K562 (cell line): ENCODE measurements around the gene CPNE1. TPM values are rescaled to one million over a fixed set of nuclear protein-coding genes. Genes with fewer than 3 reads are reported as not detected.

Experiments
- ATAC-seq: fragments of 200-7000 bp; cut with Tn5 transposase; 3 replicates; pipeline ENCODE4 v1.9.1; 2020; ENCODE audit warnings: moderate library complexity
- BruUV-seq: library from RNA; stranded (reverse); fragments of 400-500 nt; replicated peaks from 2 replicates; lab custom pipeline; 2021; lab: Mats Ljungman, UMichigan
- CTCF ChIA-PET: fragments of 300-600 bp; formaldehyde crosslinking; extraction: SDS; loops from one replicate; lab custom pipeline; 2021; ENCODE audit warnings: low intra/inter-chr PET ratio; lab: Yijun Ruan, JAX
- POLR2A ChIA-PET: fragments of 300-600, 350-650 bp; sonication (Branson Sonifier 250); formaldehyde crosslinking; extraction: SDS; loops from one replicate; lab custom pipeline; 2021; ENCODE audit warnings: antibody characterized with exemption, inconsistent platforms; lab: Yijun Ruan, JAX
- DNase-seq, 4 experiments: peaks; one replicate each; pipeline versions ENCODE4 v3.0.0 to v3.0.0-alpha.2; 2011 to 2018; ENCODE audit warnings: low spot score in 3 of 4, mixed read lengths in 3 of 4; ENCODE audit errors: extremely low read depth in 1 of 4
- FAIRE-seq: peaks from 2 replicates; lab custom pipeline; 2011; peaks lifted over from hg19 to GRCh38; lab: Jason Lieb, UNC
- H2AFZ ChIP-seq: 2 replicates; pipeline ENCODE4 v1.6.0; 2011; ENCODE audit warnings: low read depth, low read length, control low read depth, inconsistent platforms
- H3K27ac ChIP-seq: fragments of 200-600 bp; 3 replicates; pipeline ENCODE4 v1.8.0; 2011; ENCODE audit warnings: low read depth, mild to moderate bottlenecking, control low read depth, inconsistent platforms, low read length, moderate library complexity, mixed read lengths; ENCODE audit errors: extremely low read depth
- H3K27me3 ChIP-seq, 2 experiments: fragments of 300-600 bp in 1 of 2; 2 replicates in 1 of 2; 3 replicates in 1 of 2; pipeline versions ENCODE4 v1.6.0 to v1.8.0; 2011; ENCODE audit warnings: inconsistent platforms in 2 of 2, low read length in 2 of 2, mild to moderate bottlenecking in 1 of 2, mixed read lengths in 1 of 2, moderate library complexity in 1 of 2; ENCODE audit not compliant: control insufficient read depth in 2 of 2, insufficient read depth in 2 of 2
- H3K36me3 ChIP-seq: fragments of 300-600 bp; 3 replicates; pipeline ENCODE4 v1.8.0; 2011; ENCODE audit warnings: mild to moderate bottlenecking, low read length, inconsistent platforms; ENCODE audit not compliant: control insufficient read depth, insufficient read depth
- H3K4me1 ChIP-seq, 2 experiments: fragments of 200-600 bp in 1 of 2; replicated peaks in 1 of 2; 2 replicates in 1 of 2; 3 replicates in 1 of 2; pipeline versions ENCODE4 v1.5.1 to v1.8.0; 2011; ENCODE audit warnings: inconsistent platforms in 2 of 2, low read length in 2 of 2, mild to moderate bottlenecking in 1 of 2, mixed read lengths in 1 of 2, moderate library complexity in 1 of 2; ENCODE audit not compliant: control insufficient read depth in 2 of 2, insufficient read depth in 2 of 2
- H3K4me2 ChIP-seq: 2 replicates; pipeline ENCODE4 v1.6.1; 2011; ENCODE audit warnings: low read length, control low read depth, inconsistent platforms, mixed read lengths; ENCODE audit not compliant: insufficient read depth
- H3K4me3 ChIP-seq: fragments of 200-600 bp; sonication (generic), shearing (Covaris generic); 2 replicates; pipeline ENCODE4 v1.5.1; 2016; ENCODE audit warnings: control low read depth, inconsistent platforms
- H3K79me2 ChIP-seq: fragments of 200-600 bp; 3 replicates; pipeline ENCODE4 v1.8.0; 2011; ENCODE audit warnings: low read length, inconsistent platforms; ENCODE audit not compliant: control insufficient read depth, insufficient read depth
- H3K9ac ChIP-seq, 2 experiments: 2 replicates each; pipeline versions ENCODE4 v1.6.0 to v1.6.1; 2011; ENCODE audit warnings: low read depth in 2 of 2, low read length in 2 of 2, control low read depth in 1 of 2, inconsistent platforms in 1 of 2, mild to moderate bottlenecking in 1 of 2, mixed read lengths in 1 of 2; ENCODE audit not compliant: insufficient read depth in 1 of 2
- H3K9me1 ChIP-seq: one replicate; pipeline ENCODE4 v1.6.0; 2011; ENCODE audit warnings: inconsistent platforms, mild to moderate bottlenecking, low read length, moderate library complexity; ENCODE audit not compliant: control insufficient read depth, insufficient read depth
- H3K9me3 ChIP-seq: replicated peaks from 2 replicates; pipeline ENCODE4 v1.5.1; 2011; ENCODE audit warnings: low read depth, low read length, inconsistent platforms; ENCODE audit not compliant: control insufficient read depth, insufficient read depth
- H4K20me1 ChIP-seq: replicated peaks from 2 replicates; pipeline ENCODE4 v1.6.1; 2011; ENCODE audit warnings: low read length, inconsistent platforms, mixed read lengths; ENCODE audit not compliant: control insufficient read depth, insufficient read depth
- ARID2 ChIP-seq: fragments of 450-650 bp; IDR thresholded peaks from 2 replicates; pipeline ENCODE4 v1.6.1; 2017; ENCODE audit warnings: antibody characterized with exemption, mild to moderate bottlenecking
- NFRKB ChIP-seq: fragments of 450-650 bp; IDR thresholded peaks from 2 replicates; pipeline ENCODE4 v1.6.1; 2016; ENCODE audit warnings: low read depth
- NR3C1 ChIP-seq: sonication (generic); formaldehyde crosslinking; IDR thresholded peaks from 2 replicates; pipeline ENCODE4 v1.8.1; 2022; ENCODE audit warnings: missing genetic modification reagents
- OTX1 ChIP-seq: fragments of 450-650 bp; formaldehyde crosslinking; IDR thresholded peaks from 2 replicates; pipeline ENCODE4 v1.4.0; 2022; ENCODE audit warnings: mild to moderate bottlenecking
- SREBF1 ChIP-seq: fragments of 150-350 bp; IDR thresholded peaks from 2 replicates; pipeline ENCODE4 v1.6.1; 2014; ENCODE audit warnings: antibody characterized with exemption, low read depth, low read length, borderline replicate concordance
- ZNF24 ChIP-seq: fragments of 450-650 bp; IDR thresholded peaks from 2 replicates; pipeline ENCODE4 v1.6.1; 2016
- ZNF311 ChIP-seq: fragments of 250-450 bp; sonication (Bioruptor Pico); IDR thresholded peaks from 2 replicates; pipeline ENCODE4 v1.4.0; 2020; ENCODE audit warnings: mild to moderate bottlenecking, moderate library complexity
- ZNF79 ChIP-seq: fragments of 250-450 bp; sonication (Bioruptor Pico); IDR thresholded peaks from 2 replicates; pipeline ENCODE4 v1.4.0; 2020; ENCODE audit warnings: low read depth, mild to moderate bottlenecking, moderate library complexity
- WGBS: fragments of 100-300 bp; shearing (Covaris generic); methylation state at CpG from one replicate; pipeline ENCODE4 v1.1.6; 2016; ENCODE audit warnings: low coverage, mixed read lengths; ENCODE audit not compliant: insufficient coverage; ENCODE audit errors: missing lambda C conversion rate; 5-methylcytosine and 5-hydroxymethylcytosine counted together
- in situ Hi-C: fragments of 300-500 bp; cut with MboI; formaldehyde crosslinking; loops from 4 replicates; pipeline ENCODE4 v1.15.0; 2018; ENCODE audit warnings: inconsistent platforms, mixed read lengths
- intact Hi-C: fragments of 100-400 bp; cut with micrococcal nuclease; formaldehyde crosslinking; loops from 2 replicates; pipeline ENCODE4 v1.14.2; 2022
- polyA plus RNA-seq, 8 experiments: library from polyadenylated mRNA; depleted of rRNA in 4 of 8; stranded (reverse) in 5 of 8; unstranded in 3 of 8; fragments of >200 nt; fragmentation: Nextera tagmentation in 2 of 8; fragmentation: Illumina TruSeq in 1 of 8; extraction: Ambion mirVana in 2 of 8; extraction: Trizol in 1 of 8; gene quantifications; 2 replicates each; pipeline versions ENCODE4 v1.2.1 to v1.2.3, GENCODE V29; 2011 to 2014; ENCODE audit warnings: inconsistent platforms in 1 of 8, missing spikeins in 1 of 8
- total RNA-seq, 7 experiments: library from RNA; depleted of rRNA in 6 of 7; stranded (reverse); fragments of >200 nt in 6 of 7; fragmentation: Illumina TruSeq in 2 of 7; extraction: Trizol in 2 of 7; gene quantifications; 2 replicates each; pipeline versions ENCODE4 v1.2.1 to v1.2.3, GENCODE V29; 2011 to 2021; ENCODE audit warnings: low replicate concordance in 1 of 7
- TF ChIP-seq, protein P1 (sequence below): fragments of 200-400 bp; formaldehyde crosslinking; IDR thresholded peaks from 2 replicates; pipeline ENCODE4 v1.6.1; 2017; ENCODE audit warnings: mild to moderate bottlenecking, low read depth, low read length, moderate library complexity

Gene CPNE1
- total and polyA plus RNA-seq, 9 of the 15 experiments (the other 6 are each of a cell fraction or from before 2014, with no cell fraction given), result 42.1 to 102 (median 56.0) TPM

GRCh38 chr20:35595901-35596300, 68.8 kb downstream of the CPNE1 start:
- Histone ChIP-seq H3K4me1 (peaks cover 0 to 21% of the 10 kb centered on the region in 2 experiments; a peak in 4 of 5 replicates), H3K4me2 (no peak overlapping the region), H3K9me1 (no peaks in the 10 kb centered on the region), H3K27me3 (peaks cover 0 to 35% of the 10 kb centered on the region in 2 experiments; a peak in 4 of 5 replicates), H3K4me3 (no peak overlapping the region), H3K36me3 (no peaks in the 10 kb centered on the region), H2AFZ (no peak overlapping the region), H3K9me3 (no peaks in the 10 kb centered on the region), H3K27ac (no peak overlapping the region), H3K9ac (no peak overlapping the region), H4K20me1 (no peaks in the 10 kb centered on the region), H3K79me2 (no peaks in the 10 kb centered on the region)
- WGBS, result 1% methylated on average over 7 of the region's 7 CpGs
- CTCF ChIA-PET, result no interaction called here
- BruUV-seq, result no TSS peak
- no peak for DNase-seq
- POLR2A ChIA-PET, result interaction anchor here (0.6 to 1.6 kb wide), 6 partner anchors 10 to 358 kb away, joined by 3 to 4 read pairs (median 4); no protein-coding TSS in a partner anchor
- no peak for ATAC-seq
- FAIRE-seq, result no peak
- intact Hi-C loops, result no loop called here
- in situ Hi-C loops, result no loop called here
- TF ChIP-seq ZNF24, result no peak
- no peak for TF ChIP-seq ZNF79

GRCh38 chr20:35595456-35595855, 69.2 kb downstream of the CPNE1 start:
- Histone ChIP-seq H3K27ac (no peak overlapping the region), H3K79me2 (no peaks in the 10 kb centered on the region), H3K9ac (peak overlapping the region in 1 of 2 experiments; percentile 33; a peak in 1 of 4 replicates), H3K36me3 (no peaks in the 10 kb centered on the region), H3K4me1 (peaks cover 0 to 16% of the 10 kb centered on the region in 2 experiments; a peak in 3 of 5 replicates), H3K27me3 (peaks cover 0 to 35% of the 10 kb centered on the region in 2 experiments; a peak in 4 of 5 replicates), H3K4me2 (no peak overlapping the region), H3K4me3 (no peak overlapping the region), H4K20me1 (no peaks in the 10 kb centered on the region), H3K9me1 (no peaks in the 10 kb centered on the region), H2AFZ (no peak overlapping the region), H3K9me3 (no peaks in the 10 kb centered on the region)
- ATAC-seq (no peak), DNase-seq (no peak), FAIRE-seq (no peak)
- intact Hi-C loops, result no loop called here
- ChIA-PET CTCF (no interaction called here), POLR2A (interaction anchor here (0.6 to 1.6 kb wide), 6 partner anchors 10 to 358 kb away, joined by 3 to 4 read pairs (median 4); no protein-coding TSS in a partner anchor)
- WGBS, result 33% methylated on average over 17 of the region's 17 CpGs
- BruUV-seq, result no TSS peak
- in situ Hi-C loops, result no loop called here
- TF ChIP-seq ARID2 (no peak), SREBF1 (no peak), NR3C1 (no peak), OTX1 (CRISPR knock-in tag) (no peak), ZNF311 (no peak), NFRKB (no peak)
- TF ChIP-seq, protein P1, sequence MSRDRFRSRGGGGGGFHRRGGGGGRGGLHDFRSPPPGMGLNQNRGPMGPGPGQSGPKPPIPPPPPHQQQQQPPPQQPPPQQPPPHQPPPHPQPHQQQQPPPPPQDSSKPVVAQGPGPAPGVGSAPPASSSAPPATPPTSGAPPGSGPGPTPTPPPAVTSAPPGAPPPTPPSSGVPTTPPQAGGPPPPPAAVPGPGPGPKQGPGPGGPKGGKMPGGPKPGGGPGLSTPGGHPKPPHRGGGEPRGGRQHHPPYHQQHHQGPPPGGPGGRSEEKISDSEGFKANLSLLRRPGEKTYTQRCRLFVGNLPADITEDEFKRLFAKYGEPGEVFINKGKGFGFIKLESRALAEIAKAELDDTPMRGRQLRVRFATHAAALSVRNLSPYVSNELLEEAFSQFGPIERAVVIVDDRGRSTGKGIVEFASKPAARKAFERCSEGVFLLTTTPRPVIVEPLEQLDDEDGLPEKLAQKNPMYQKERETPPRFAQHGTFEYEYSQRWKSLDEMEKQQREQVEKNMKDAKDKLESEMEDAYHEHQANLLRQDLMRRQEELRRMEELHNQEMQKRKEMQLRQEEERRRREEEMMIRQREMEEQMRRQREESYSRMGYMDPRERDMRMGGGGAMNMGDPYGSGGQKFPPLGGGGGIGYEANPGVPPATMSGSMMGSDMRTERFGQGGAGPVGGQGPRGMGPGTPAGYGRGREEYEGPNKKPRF, result no peak
